ENCODE data around the gene MED22.

MED22 gene

GRCh38 chr9:133372144-133372543 lies 24.2 kb upstream of the MED22 start:
- Histone ChIP-seq H3K27ac (ENCODE audit: low read depth, low read length) (no peak overlapping the region), H3K79me2 (ENCODE audit: control insufficient read depth, insufficient read depth, low read length, poor library complexity) (peaks cover 39% of the 10 kb centered on the region), H3K4me1 (ENCODE audit: control insufficient read depth in 1 of 2, insufficient read depth in 2 of 2, low read length in 2 of 2) (peaks cover 4 to 5% of the 10 kb centered on the region in 2 experiments), H3K79me1 (ENCODE audit: low read length) (peaks cover 17% of the 10 kb centered on the region), H4K91ac (ENCODE audit: low read depth, low read length) (no peak overlapping the region), H4K12ac (ENCODE audit: low read depth, low read length) (no peak overlapping the region), H2BK120ac (ENCODE audit: insufficient read depth, low read length, poor library complexity) (no peak overlapping the region), H3K9me3 (ENCODE audit: insufficient read depth, low read depth, low read length) (no peaks in the 10 kb centered on the region), H3K18ac (ENCODE audit: low read length) (no peak overlapping the region), H3K14ac (ENCODE audit: low read length) (no peak overlapping the region), H3K27me3 (ENCODE audit: insufficient read depth, low read length) (no peaks in the 10 kb centered on the region), H3K23ac (ENCODE audit: low read length) (no peak overlapping the region), H4K8ac (ENCODE audit: low read depth, low read length) (no peak overlapping the region), H3K4me2 (ENCODE audit: low read length) (no peak overlapping the region), H3K4me3 (ENCODE audit: low read depth, low read length) (no peak overlapping the region), H3K4ac (ENCODE audit: low read depth, low read length) (peak overlapping the region; percentile 60), H2BK12ac (ENCODE audit: low read length) (no peak overlapping the region), H2BK5ac (ENCODE audit: low read depth, low read length, poor library complexity) (no peak overlapping the region), H3K36me3 (ENCODE audit: control insufficient read depth in 1 of 2, insufficient read depth in 2 of 2, low read length in 2 of 2) (peaks cover 54 to 59% of the 10 kb centered on the region in 2 experiments), H2AFZ (ENCODE audit: insufficient read depth, low read length, poor library complexity) (no peak overlapping the region), H2AK5ac (ENCODE audit: low read length) (no peak overlapping the region), H3K9ac (ENCODE audit: low read length) (no peak overlapping the region)
- no peak for DNase-seq
- WGBS (ENCODE audit: extremely low coverage, insufficient coverage, insufficient read length): no CpG with 5 or more reads among the region's 7 CpGs

- no peaks in the 10 kb centered on the region for H3K9me3 ChIP-seq (ENCODE audit: insufficient read depth, low read depth, low read length)
- no peak overlapping the region for H4K12ac ChIP-seq (ENCODE audit: low read depth, low read length)
- H3K27me3 ChIP-seq (ENCODE audit: insufficient read depth, low read length): no peaks in the 10 kb centered on the region
- H3K4me2 ChIP-seq (ENCODE audit: low read length): no peak overlapping the region
- DNase-seq: peak in 1 of 2 donors; percentile 2
- no peak overlapping the region for H2BK120ac ChIP-seq (ENCODE audit: insufficient read depth, low read length, poor library complexity)
- no peak overlapping the region for H2AFZ ChIP-seq (ENCODE audit: insufficient read depth, low read length, poor library complexity)
- H3K18ac ChIP-seq (ENCODE audit: low read length): no peak overlapping the region
- H2BK12ac ChIP-seq (ENCODE audit: low read length): no peak overlapping the region
- no peak overlapping the region for H3K4me3 ChIP-seq (ENCODE audit: low read depth, low read length)
- no peak overlapping the region for H2BK5ac ChIP-seq (ENCODE audit: low read depth, low read length, poor library complexity)
- H3K4me1 ChIP-seq (ENCODE audit: control insufficient read depth in 1 of 2, insufficient read depth in 2 of 2, low read length in 2 of 2): peaks cover under 1 to 2% of the 10 kb centered on the region in 2 experiments
- peak overlapping the region; percentile 80 for H3K4ac ChIP-seq (ENCODE audit: low read depth, low read length)
- H3K79me2 ChIP-seq (ENCODE audit: control insufficient read depth, insufficient read depth, low read length, poor library complexity): peaks cover 38% of the 10 kb centered on the region
- no peak overlapping the region for H2AK5ac ChIP-seq (ENCODE audit: low read length)
- H3K14ac ChIP-seq (ENCODE audit: low read length): no peak overlapping the region
- peaks cover 13% of the 10 kb centered on the region for H3K79me1 ChIP-seq (ENCODE audit: low read length)
- H3K36me3 ChIP-seq (ENCODE audit: control insufficient read depth in 1 of 2, insufficient read depth in 2 of 2, low read length in 2 of 2): peaks cover 63 to 67% of the 10 kb centered on the region in 2 experiments
- H3K9ac ChIP-seq (ENCODE audit: low read length): no peak overlapping the region
- no peak overlapping the region for H4K8ac ChIP-seq (ENCODE audit: low read depth, low read length)
- no peak overlapping the region for H3K23ac ChIP-seq (ENCODE audit: low read length)
- WGBS (ENCODE audit: extremely low coverage, insufficient coverage, insufficient read length): no CpG with 5 or more reads among the region's 12 CpGs
- no peak overlapping the region for H4K91ac ChIP-seq (ENCODE audit: low read depth, low read length)
- H3K27ac ChIP-seq (ENCODE audit: low read depth, low read length): no peak overlapping the region
Observed at GRCh38 chr9:133371261-133371711, 23.4 kb upstream of the MED22 start.

GRCh38 chr9:133370685-133371084 lies 22.8 kb upstream of the MED22 start:
- no peak overlapping the region for H3K4me3 ChIP-seq (ENCODE audit: low read depth, low read length)
- WGBS (ENCODE audit: extremely low coverage, insufficient coverage, insufficient read length): no CpG with 5 or more reads among the region's 9 CpGs

GRCh38 chr9:133369933-133370332 lies 22.0 kb upstream of the MED22 start:
- peaks cover 67 to 78% of the 10 kb centered on the region in 2 experiments for H3K36me3 ChIP-seq (ENCODE audit: control insufficient read depth in 1 of 2, insufficient read depth in 2 of 2, low read length in 2 of 2)
- H2BK120ac ChIP-seq (ENCODE audit: insufficient read depth, low read length, poor library complexity): no peak overlapping the region
- H2AFZ ChIP-seq (ENCODE audit: insufficient read depth, low read length, poor library complexity): no peak overlapping the region
- H4K12ac ChIP-seq (ENCODE audit: low read depth, low read length): no peak overlapping the region
- H3K18ac ChIP-seq (ENCODE audit: low read length): no peak overlapping the region
- H3K9ac ChIP-seq (ENCODE audit: low read length): no peak overlapping the region
- H3K23ac ChIP-seq (ENCODE audit: low read length): no peak overlapping the region
- no peak overlapping the region for H2AK5ac ChIP-seq (ENCODE audit: low read length)
- no peak overlapping the region for H2BK12ac ChIP-seq (ENCODE audit: low read length)
- no peak for DNase-seq
- peaks cover 4% of the 10 kb centered on the region in 2 experiments for H3K4me1 ChIP-seq (ENCODE audit: control insufficient read depth in 1 of 2, insufficient read depth in 2 of 2, low read length in 2 of 2)
- H3K14ac ChIP-seq (ENCODE audit: low read length): no peak overlapping the region
- WGBS (ENCODE audit: extremely low coverage, insufficient coverage, insufficient read length): no CpG with 5 or more reads among the region's 7 CpGs
- peaks cover 3% of the 10 kb centered on the region for H3K79me1 ChIP-seq (ENCODE audit: low read length)
- H3K4ac ChIP-seq (ENCODE audit: low read depth, low read length): peak overlapping the region; percentile 80
- no peak overlapping the region for H4K8ac ChIP-seq (ENCODE audit: low read depth, low read length)
- H3K4me3 ChIP-seq (ENCODE audit: low read depth, low read length): no peak overlapping the region
- no peak overlapping the region for H3K27ac ChIP-seq (ENCODE audit: low read depth, low read length)
- H3K27me3 ChIP-seq (ENCODE audit: insufficient read depth, low read length): no peaks in the 10 kb centered on the region
- H2BK5ac ChIP-seq (ENCODE audit: low read depth, low read length, poor library complexity): no peak overlapping the region
- no peak overlapping the region for H4K91ac ChIP-seq (ENCODE audit: low read depth, low read length)
- H3K4me2 ChIP-seq (ENCODE audit: low read length): no peak overlapping the region
- peaks cover 28% of the 10 kb centered on the region for H3K79me2 ChIP-seq (ENCODE audit: control insufficient read depth, insufficient read depth, low read length, poor library complexity)
- no peaks in the 10 kb centered on the region for H3K9me3 ChIP-seq (ENCODE audit: insufficient read depth, low read depth, low read length)

More at GRCh38 chr9:133370685-133371084, 22.8 kb upstream of the MED22 start:
- Histone ChIP-seq H3K27ac (ENCODE audit: low read depth, low read length) (no peak overlapping the region), H2BK12ac (ENCODE audit: low read length) (no peak overlapping the region), H3K79me1 (ENCODE audit: low read length) (peaks cover 10% of the 10 kb centered on the region), H3K23ac (ENCODE audit: low read length) (no peak overlapping the region), H3K4me2 (ENCODE audit: low read length) (no peak overlapping the region), H3K9ac (ENCODE audit: low read length) (no peak overlapping the region), H3K79me2 (ENCODE audit: control insufficient read depth, insufficient read depth, low read length, poor library complexity) (peaks cover 35% of the 10 kb centered on the region), H3K4me1 (ENCODE audit: control insufficient read depth in 1 of 2, insufficient read depth in 2 of 2, low read length in 2 of 2) (peaks cover 0 to 2% of the 10 kb centered on the region in 2 experiments), H3K4ac (ENCODE audit: low read depth, low read length) (peak overlapping the region; percentile 80), H2AK5ac (ENCODE audit: low read length) (no peak overlapping the region), H4K91ac (ENCODE audit: low read depth, low read length) (no peak overlapping the region), H2BK120ac (ENCODE audit: insufficient read depth, low read length, poor library complexity) (no peak overlapping the region), H2AFZ (ENCODE audit: insufficient read depth, low read length, poor library complexity) (no peak overlapping the region), H3K14ac (ENCODE audit: low read length) (no peak overlapping the region), H3K18ac (ENCODE audit: low read length) (no peak overlapping the region), H4K12ac (ENCODE audit: low read depth, low read length) (no peak overlapping the region), H3K9me3 (ENCODE audit: insufficient read depth, low read depth, low read length) (no peaks in the 10 kb centered on the region), H3K36me3 (ENCODE audit: control insufficient read depth in 1 of 2, insufficient read depth in 2 of 2, low read length in 2 of 2) (peaks cover 64 to 73% of the 10 kb centered on the region in 2 experiments), H4K8ac (ENCODE audit: low read depth, low read length) (no peak overlapping the region), H3K27me3 (ENCODE audit: insufficient read depth, low read length) (no peaks in the 10 kb centered on the region), H2BK5ac (ENCODE audit: low read depth, low read length, poor library complexity) (no peak overlapping the region)
- no peak for DNase-seq

All from trophoblast cell (in vitro differentiated cells and primary cell).